Measurements from ENCODE around the gene COL13A1. TPM values are rescaled to one million over a fixed set of nuclear protein-coding genes. Genes with fewer than 3 reads are reported as not detected.

Gene COL13A1
- total and polyA plus RNA-seq, 4 donors = 0.17 to 0.47 (median 0.18) TPM

- H3K4me1 ChIP-seq (ENCODE audit: control insufficient read depth in 4 of 4, insufficient read depth in 4 of 4, low read length in 3 of 4) = no peaks in the 10 kb centered on the region
- TF ChIP-seq RXRA (IDR thresholded peaks at IDR 0.05) (no peak), GABPA (IDR thresholded peaks at IDR 0.05 in 1 of 2, conservative IDR thresholded peaks at IDR 0.05 in 1 of 2) (no peak), EGR1 (IDR thresholded peaks at IDR 0.05; ENCODE audit: low read depth in 2 of 2) (no peak), REST (IDR thresholded peaks at IDR 0.05) (no peak), FOXA1 (IDR thresholded peaks at IDR 0.05) (no peak), NR2F2 (IDR thresholded peaks at IDR 0.05) (no peak), RAD21 (IDR thresholded peaks at IDR 0.05) (no peak)
- TF ChIP-seq, protein P1, sequence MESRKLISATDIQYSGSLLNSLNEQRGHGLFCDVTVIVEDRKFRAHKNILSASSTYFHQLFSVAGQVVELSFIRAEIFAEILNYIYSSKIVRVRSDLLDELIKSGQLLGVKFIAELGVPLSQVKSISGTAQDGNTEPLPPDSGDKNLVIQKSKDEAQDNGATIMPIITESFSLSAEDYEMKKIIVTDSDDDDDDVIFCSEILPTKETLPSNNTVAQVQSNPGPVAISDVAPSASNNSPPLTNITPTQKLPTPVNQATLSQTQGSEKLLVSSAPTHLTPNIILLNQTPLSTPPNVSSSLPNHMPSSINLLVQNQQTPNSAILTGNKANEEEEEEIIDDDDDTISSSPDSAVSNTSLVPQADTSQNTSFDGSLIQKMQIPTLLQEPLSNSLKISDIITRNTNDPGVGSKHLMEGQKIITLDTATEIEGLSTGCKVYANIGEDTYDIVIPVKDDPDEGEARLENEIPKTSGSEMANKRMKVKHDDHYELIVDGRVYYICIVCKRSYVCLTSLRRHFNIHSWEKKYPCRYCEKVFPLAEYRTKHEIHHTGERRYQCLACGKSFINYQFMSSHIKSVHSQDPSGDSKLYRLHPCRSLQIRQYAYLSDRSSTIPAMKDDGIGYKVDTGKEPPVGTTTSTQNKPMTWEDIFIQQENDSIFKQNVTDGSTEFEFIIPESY (IDR thresholded peaks at IDR 0.05) = no peak
- TF ChIP-seq, protein P2, sequence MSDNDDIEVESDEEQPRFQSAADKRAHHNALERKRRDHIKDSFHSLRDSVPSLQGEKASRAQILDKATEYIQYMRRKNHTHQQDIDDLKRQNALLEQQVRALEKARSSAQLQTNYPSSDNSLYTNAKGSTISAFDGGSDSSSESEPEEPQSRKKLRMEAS (IDR thresholded peaks at IDR 0.05) = no peak
- no peak overlapping the region for H3K27ac ChIP-seq (ENCODE audit: low read depth in 1 of 2, low read length in 2 of 2)
- no peak overlapping the region for H3K4me3 ChIP-seq (ENCODE audit: low read depth in 1 of 3, low read length in 3 of 3)
- peaks cover 0 to 3% (median 1%) of the 10 kb centered on the region in 4 donors for H3K27me3 ChIP-seq (ENCODE audit: control insufficient read depth in 4 of 4, insufficient read depth in 4 of 4, low read length in 3 of 4)
- H3K9me3 ChIP-seq (ENCODE audit: control insufficient read depth in 4 of 4, low read length in 3 of 4) = peaks cover 0 to 11% (median 5%) of the 10 kb centered on the region in 4 donors
- 36% methylated on average over 1 of the region's 1 CpG for WGBS
- H3K36me3 ChIP-seq (ENCODE audit: control insufficient read depth in 4 of 4, insufficient read depth in 3 of 4, low read depth in 1 of 4, low read length in 3 of 4) = no peaks in the 10 kb centered on the region
- no peak overlapping the region for H3K9ac ChIP-seq (ENCODE audit: low read depth in 1 of 2, low read length in 2 of 2)
- DNase-seq (ENCODE audit: low spot score) = no peak
Observed at GRCh38 chr10:69792341-69792740, 9.4 kb upstream of the COL13A1 start.

DNA sequence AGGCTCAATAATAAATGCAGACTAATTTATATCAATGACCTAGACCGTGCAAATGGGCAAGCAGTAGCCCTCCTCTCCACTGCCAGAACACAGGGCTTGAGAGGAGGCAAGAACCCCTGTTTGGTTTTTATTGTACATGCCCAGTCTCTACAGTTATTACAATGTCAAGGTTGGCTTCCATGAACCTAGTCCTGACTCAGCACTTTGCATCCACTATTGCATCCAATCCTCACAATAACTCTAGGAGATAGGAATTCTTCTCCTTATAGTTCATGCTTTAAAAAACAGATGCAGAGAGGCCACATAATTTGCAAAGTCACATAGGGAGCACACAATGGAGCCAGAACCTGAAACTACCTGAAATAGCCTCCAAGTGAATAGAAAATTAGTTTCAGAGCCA, 7.0 kb upstream of the COL13A1 start:
- H3K27ac ChIP-seq (ENCODE audit: low read depth in 1 of 2, low read length in 2 of 2) = no peak overlapping the region
- H3K9me3 ChIP-seq (ENCODE audit: control insufficient read depth in 4 of 4, low read length in 3 of 4) = peaks cover 0 to 11% (median 5%) of the 10 kb centered on the region in 4 donors
- peaks cover 0 to 3% (median 1%) of the 10 kb centered on the region in 4 donors for H3K27me3 ChIP-seq (ENCODE audit: control insufficient read depth in 4 of 4, insufficient read depth in 4 of 4, low read length in 3 of 4)
- no peaks in the 10 kb centered on the region for H3K4me1 ChIP-seq (ENCODE audit: control insufficient read depth in 4 of 4, insufficient read depth in 4 of 4, low read length in 3 of 4)
- H3K9ac ChIP-seq (ENCODE audit: low read depth in 1 of 2, low read length in 2 of 2) = no peak overlapping the region
- WGBS = 50% methylated on average over 1 of the region's 1 CpG
- DNase-seq (ENCODE audit: low spot score) = no peak
- H3K4me3 ChIP-seq (ENCODE audit: low read depth in 1 of 3, low read length in 3 of 3) = no peak overlapping the region
- no peak for TF ChIP-seq JUND (IDR thresholded peaks at IDR 0.05)
- TF ChIP-seq YY1 (IDR thresholded peaks at IDR 0.05) = no peak
- no peak for TF ChIP-seq TAF1 (conservative IDR thresholded peaks at IDR 0.05)
- TF ChIP-seq RAD21 (IDR thresholded peaks at IDR 0.05) = no peak
- no peak for TF ChIP-seq HNF4G (IDR thresholded peaks at IDR 0.05)
- no peak for TF ChIP-seq RXRA (IDR thresholded peaks at IDR 0.05)
- TF ChIP-seq NR2F2 (IDR thresholded peaks at IDR 0.05) = no peak
- no peak for TF ChIP-seq FOXA2 (IDR thresholded peaks at IDR 0.05)
- H3K36me3 ChIP-seq (ENCODE audit: control insufficient read depth in 4 of 4, insufficient read depth in 3 of 4, low read depth in 1 of 4, low read length in 3 of 4) = no peaks in the 10 kb centered on the region
